ENCODE results near the gene CACNA2D4.
"Not testable (repeated sequence)": the region's sequence is repeated elsewhere in the genome, so short reads cannot be mapped to it uniquely, and the experiment has no call there.

Gene CACNA2D4

GRCh38 chr12:1817928-1818327 is 100.5 kb downstream of the CACNA2D4 start:
- H3K36me3 ChIP-seq (ENCODE audit: control insufficient read depth in 1 of 2, insufficient read depth in 2 of 2, low read length in 2 of 2); H3K4me3 ChIP-seq (ENCODE audit: low read depth in 1 of 2, low read length in 2 of 2); H3K27ac ChIP-seq (ENCODE audit: low read depth, low read length); H3K9ac ChIP-seq (ENCODE audit: low read depth in 1 of 2, low read length in 2 of 2); H3K9me3 ChIP-seq (ENCODE audit: control insufficient read depth in 1 of 2, low read length in 2 of 2); H3K4me1 ChIP-seq (ENCODE audit: control insufficient read depth in 1 of 2, insufficient read depth in 2 of 2, low read length in 2 of 2): not testable (repeated sequence)
- H3K27me3 ChIP-seq (ENCODE audit: control insufficient read depth in 1 of 2, insufficient read depth in 2 of 2, low read length in 2 of 2) = peaks cover 38 to 45% of the 10 kb centered on the region in 2 donors

GRCh38 chr12:1816730-1817348 is 101.6 kb downstream of the CACNA2D4 start:
- Histone ChIP-seq H3K4me1 (ENCODE audit: control insufficient read depth in 1 of 2, insufficient read depth in 2 of 2, low read length in 2 of 2) (peaks cover 0 to 9% of the 10 kb centered on the region in 2 donors), H3K4me3 (ENCODE audit: low read depth in 1 of 2, low read length in 2 of 2) (no peak overlapping the region), H3K9me3 (ENCODE audit: control insufficient read depth in 1 of 2, low read length in 2 of 2) (no peaks in the 10 kb centered on the region), H3K9ac (ENCODE audit: low read depth in 1 of 2, low read length in 2 of 2) (no peak overlapping the region), H3K27me3 (ENCODE audit: control insufficient read depth in 1 of 2, insufficient read depth in 2 of 2, low read length in 2 of 2) (peaks cover 36 to 37% of the 10 kb centered on the region in 2 donors), H3K27ac (ENCODE audit: low read depth, low read length) (no peak overlapping the region), H3K36me3 (ENCODE audit: control insufficient read depth in 1 of 2, insufficient read depth in 2 of 2, low read length in 2 of 2) (no peaks in the 10 kb centered on the region)

- Histone ChIP-seq H3K4me3 (ENCODE audit: low read depth in 1 of 2, low read length in 2 of 2) (no peak overlapping the region), H3K36me3 (ENCODE audit: control insufficient read depth in 1 of 2, insufficient read depth in 2 of 2, low read length in 2 of 2) (no peaks in the 10 kb centered on the region), H3K27me3 (ENCODE audit: control insufficient read depth in 1 of 2, insufficient read depth in 2 of 2, low read length in 2 of 2) (peaks cover 28 to 29% of the 10 kb centered on the region in 2 donors), H3K9me3 (ENCODE audit: control insufficient read depth in 1 of 2, low read length in 2 of 2) (no peaks in the 10 kb centered on the region), H3K9ac (ENCODE audit: low read depth in 1 of 2, low read length in 2 of 2) (no peak overlapping the region), H3K4me1 (ENCODE audit: control insufficient read depth in 1 of 2, insufficient read depth in 2 of 2, low read length in 2 of 2) (peaks cover 0 to 16% of the 10 kb centered on the region in 2 donors), H3K27ac (ENCODE audit: low read depth, low read length) (no peak overlapping the region)
Measured at GRCh38 chr12:1815814-1816729, 102.4 kb downstream of the CACNA2D4 start.

- no peak overlapping the region for H3K27ac ChIP-seq (ENCODE audit: low read depth, low read length)
- H3K4me3 ChIP-seq (ENCODE audit: low read depth in 1 of 2, low read length in 2 of 2) = no peak overlapping the region
- H3K27me3 ChIP-seq (ENCODE audit: control insufficient read depth in 1 of 2, insufficient read depth in 2 of 2, low read length in 2 of 2) = peaks cover 19% of the 10 kb centered on the region in 2 donors
- H3K4me1 ChIP-seq (ENCODE audit: control insufficient read depth in 1 of 2, insufficient read depth in 2 of 2, low read length in 2 of 2) = peaks cover 0 to 23% of the 10 kb centered on the region in 2 donors
- H3K9ac ChIP-seq (ENCODE audit: low read depth in 1 of 2, low read length in 2 of 2) = no peak overlapping the region
- no peaks in the 10 kb centered on the region for H3K9me3 ChIP-seq (ENCODE audit: control insufficient read depth in 1 of 2, low read length in 2 of 2)
- no peaks in the 10 kb centered on the region for H3K36me3 ChIP-seq (ENCODE audit: control insufficient read depth in 1 of 2, insufficient read depth in 2 of 2, low read length in 2 of 2)
Measured at GRCh38 chr12:1815108-1815507, 103.3 kb downstream of the CACNA2D4 start.

- Histone ChIP-seq H3K4me1 (ENCODE audit: control insufficient read depth in 1 of 2, insufficient read depth in 2 of 2, low read length in 2 of 2) (peaks cover 0 to 23% of the 10 kb centered on the region in 2 donors), H3K36me3 (ENCODE audit: control insufficient read depth in 1 of 2, insufficient read depth in 2 of 2, low read length in 2 of 2) (no peaks in the 10 kb centered on the region), H3K27ac (ENCODE audit: low read depth, low read length) (no peak overlapping the region), H3K9ac (ENCODE audit: low read depth in 1 of 2, low read length in 2 of 2) (no peak overlapping the region), H3K9me3 (ENCODE audit: control insufficient read depth in 1 of 2, low read length in 2 of 2) (no peaks in the 10 kb centered on the region), H3K4me3 (ENCODE audit: low read depth in 1 of 2, low read length in 2 of 2) (no peak overlapping the region), H3K27me3 (ENCODE audit: control insufficient read depth in 1 of 2, insufficient read depth in 2 of 2, low read length in 2 of 2) (peaks cover 11 to 12% of the 10 kb centered on the region in 2 donors)
Measured at GRCh38 chr12:1814266-1814665, 104.2 kb downstream of the CACNA2D4 start.

GRCh38 chr12:1812650-1813302 is 105.7 kb downstream of the CACNA2D4 start:
- Histone ChIP-seq H3K27me3 (ENCODE audit: control insufficient read depth in 1 of 2, insufficient read depth in 2 of 2, low read length in 2 of 2) (peaks cover 8% of the 10 kb centered on the region in 2 donors), H3K4me1 (ENCODE audit: control insufficient read depth in 1 of 2, insufficient read depth in 2 of 2, low read length in 2 of 2) (peaks cover 0 to 23% of the 10 kb centered on the region in 2 donors), H3K4me3 (ENCODE audit: low read depth in 1 of 2, low read length in 2 of 2) (no peak overlapping the region), H3K9ac (ENCODE audit: low read depth in 1 of 2, low read length in 2 of 2) (no peak overlapping the region), H3K27ac (ENCODE audit: low read depth, low read length) (no peak overlapping the region), H3K36me3 (ENCODE audit: control insufficient read depth in 1 of 2, insufficient read depth in 2 of 2, low read length in 2 of 2) (no peaks in the 10 kb centered on the region), H3K9me3 (ENCODE audit: control insufficient read depth in 1 of 2, low read length in 2 of 2) (no peaks in the 10 kb centered on the region)

GRCh38 chr12:1811948-1812291 is 106.5 kb downstream of the CACNA2D4 start:
- Histone ChIP-seq H3K4me3 (ENCODE audit: low read depth in 1 of 2, low read length in 2 of 2) (no peak overlapping the region), H3K4me1 (ENCODE audit: control insufficient read depth in 1 of 2, insufficient read depth in 2 of 2, low read length in 2 of 2) (peaks cover under 1 to 29% of the 10 kb centered on the region in 2 donors), H3K27me3 (ENCODE audit: control insufficient read depth in 1 of 2, insufficient read depth in 2 of 2, low read length in 2 of 2) (peaks cover 7 to 8% of the 10 kb centered on the region in 2 donors), H3K27ac (ENCODE audit: low read depth, low read length) (no peak overlapping the region), H3K9ac (ENCODE audit: low read depth in 1 of 2, low read length in 2 of 2) (no peak overlapping the region), H3K36me3 (ENCODE audit: control insufficient read depth in 1 of 2, insufficient read depth in 2 of 2, low read length in 2 of 2) (no peaks in the 10 kb centered on the region), H3K9me3 (ENCODE audit: control insufficient read depth in 1 of 2, low read length in 2 of 2) (no peaks in the 10 kb centered on the region)

DNA sequence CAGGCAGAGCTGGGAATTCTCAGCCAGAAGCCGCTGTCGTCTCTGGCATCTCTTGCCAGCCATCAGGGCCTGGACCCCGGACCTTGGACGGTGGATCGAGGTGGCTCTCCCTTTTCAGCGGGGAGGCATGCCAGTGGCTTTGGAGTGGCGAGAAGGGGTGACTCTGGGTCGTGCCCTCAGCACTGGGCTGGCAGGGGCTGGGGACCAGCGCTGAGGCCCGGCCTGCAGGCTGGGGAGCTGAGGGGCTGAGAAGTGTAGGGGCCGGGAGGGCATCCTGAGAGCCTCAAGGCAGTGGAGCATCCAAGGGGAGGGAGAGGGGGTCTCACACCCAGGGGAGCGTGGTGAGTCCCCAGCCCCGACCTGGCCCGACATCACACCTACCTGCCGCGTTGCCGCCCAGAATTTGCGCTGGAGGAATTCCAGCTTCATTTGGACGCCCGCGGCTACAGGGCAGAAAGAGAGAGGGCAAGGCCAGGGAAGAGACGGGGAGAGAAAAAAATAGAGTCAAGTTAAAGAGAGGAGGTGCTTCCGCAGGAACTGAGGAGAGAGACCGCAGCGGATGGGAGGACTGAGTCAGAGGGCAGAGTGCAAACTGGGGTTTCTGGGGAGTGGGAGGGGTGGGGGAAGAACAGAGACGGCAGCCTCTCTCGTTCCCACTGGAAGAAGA is 107.0 kb downstream of the CACNA2D4 start:
- Histone ChIP-seq H3K9ac (ENCODE audit: low read depth in 1 of 2, low read length in 2 of 2) (no peak overlapping the region), H3K27me3 (ENCODE audit: control insufficient read depth in 1 of 2, insufficient read depth in 2 of 2, low read length in 2 of 2) (peaks cover 2 to 4% of the 10 kb centered on the region in 2 donors), H3K36me3 (ENCODE audit: control insufficient read depth in 1 of 2, insufficient read depth in 2 of 2, low read length in 2 of 2) (no peaks in the 10 kb centered on the region), H3K4me3 (ENCODE audit: low read depth in 1 of 2, low read length in 2 of 2) (no peak overlapping the region), H3K27ac (ENCODE audit: low read depth, low read length) (no peak overlapping the region), H3K4me1 (ENCODE audit: control insufficient read depth in 1 of 2, insufficient read depth in 2 of 2, low read length in 2 of 2) (peaks cover 5 to 34% of the 10 kb centered on the region in 2 donors), H3K9me3 (ENCODE audit: control insufficient read depth in 1 of 2, low read length in 2 of 2) (no peaks in the 10 kb centered on the region)

- H3K36me3 ChIP-seq (ENCODE audit: control insufficient read depth in 1 of 2, insufficient read depth in 2 of 2, low read length in 2 of 2) = no peaks in the 10 kb centered on the region
- H3K4me3 ChIP-seq (ENCODE audit: low read depth in 1 of 2, low read length in 2 of 2) = no peak overlapping the region
- peaks cover 0 to 3% of the 10 kb centered on the region in 2 donors for H3K27me3 ChIP-seq (ENCODE audit: control insufficient read depth in 1 of 2, insufficient read depth in 2 of 2, low read length in 2 of 2)
- no peaks in the 10 kb centered on the region for H3K9me3 ChIP-seq (ENCODE audit: control insufficient read depth in 1 of 2, low read length in 2 of 2)
- peaks cover 10 to 39% of the 10 kb centered on the region in 2 donors for H3K4me1 ChIP-seq (ENCODE audit: control insufficient read depth in 1 of 2, insufficient read depth in 2 of 2, low read length in 2 of 2)
- H3K27ac ChIP-seq (ENCODE audit: low read depth, low read length) = no peak overlapping the region
- H3K9ac ChIP-seq (ENCODE audit: low read depth in 1 of 2, low read length in 2 of 2) = no peak overlapping the region
Measured at GRCh38 chr12:1810931-1811280, 107.5 kb downstream of the CACNA2D4 start.

Data from duodenal mucosa (tissue), 2 donors.